Mesenchymal stem cell (in vitro differentiated cells and primary cell): Measurements from ENCODE around the gene ELFN2.
A peak's percentile ranks its signal among the peaks of the same experiment; 100 is the strongest.

ENCODE experiments used
- DNase-seq: peaks from one replicate; pipeline ENCODE4 v3.0.0-alpha.2; 2013
- H2AFZ ChIP-seq: one replicate; pipeline ENCODE4 v1.6.1; 2013; ENCODE audit warnings: low read depth, mild to moderate bottlenecking, control low read depth, inconsistent platforms, low read length, moderate library complexity
- H2AK5ac ChIP-seq: 2 replicates; pipeline ENCODE4 v1.6.1; 2013; ENCODE audit warnings: low read length, moderate library complexity, mild to moderate bottlenecking, inconsistent platforms; ENCODE audit not compliant: severe bottlenecking
- H2BK120ac ChIP-seq: one replicate; pipeline ENCODE4 v1.6.1; 2013; ENCODE audit warnings: low read depth, mild to moderate bottlenecking, inconsistent platforms, low read length, moderate library complexity
- H2BK12ac ChIP-seq, 2 experiments: one replicate each; pipeline ENCODE4 v1.6.1; 2013; ENCODE audit warnings: inconsistent platforms in 2 of 2, low read length in 2 of 2, mild to moderate bottlenecking in 2 of 2, moderate library complexity in 2 of 2, control low read depth in 1 of 2
- H2BK15ac ChIP-seq: one replicate; pipeline ENCODE4 v1.6.1; 2013; ENCODE audit warnings: mild to moderate bottlenecking, low read depth, inconsistent platforms; ENCODE audit not compliant: poor library complexity, severe bottlenecking
- H2BK5ac ChIP-seq: 2 replicates; pipeline ENCODE4 v1.6.1; 2013; ENCODE audit warnings: low read depth, mild to moderate bottlenecking, low read length, control low read depth, inconsistent platforms; ENCODE audit not compliant: poor library complexity, severe bottlenecking
- H3K14ac ChIP-seq, 2 experiments: one replicate each; pipeline ENCODE4 v1.6.1; 2013; ENCODE audit warnings: inconsistent platforms in 2 of 2, low read length in 2 of 2, control low read depth in 1 of 2, mild to moderate bottlenecking in 1 of 2, moderate library complexity in 1 of 2
- H3K18ac ChIP-seq, 2 experiments: one replicate each; pipeline ENCODE4 v1.6.1; 2013; ENCODE audit warnings: inconsistent platforms in 2 of 2, low read length in 2 of 2, control low read depth in 1 of 2, low read depth in 1 of 2, mild to moderate bottlenecking in 1 of 2
- H3K23ac ChIP-seq, 2 experiments: one replicate each; pipeline ENCODE4 v1.6.1; 2013; ENCODE audit warnings: inconsistent platforms in 2 of 2, low read length in 2 of 2, mild to moderate bottlenecking in 2 of 2, moderate library complexity in 2 of 2, control low read depth in 1 of 2
- H3K27ac ChIP-seq: 2 replicates; pipeline ENCODE4 v1.5.1; 2013; ENCODE audit warnings: mild to moderate bottlenecking, moderate library complexity, low read length, control low read depth, inconsistent platforms; ENCODE audit not compliant: poor library complexity, severe bottlenecking
- H3K27me3 ChIP-seq, 2 experiments: 2 replicates each; pipeline versions ENCODE4 v1.6.1 to v1.7.0; 2013; ENCODE audit warnings: low read length in 2 of 2, mild to moderate bottlenecking in 2 of 2, moderate library complexity in 2 of 2, control low read depth in 1 of 2, inconsistent platforms in 1 of 2; ENCODE audit not compliant: control insufficient read depth in 1 of 2, insufficient read depth in 1 of 2
- H3K36me3 ChIP-seq, 2 experiments: 2 replicates each; pipeline versions ENCODE4 v1.6.1 to v1.7.0; 2013; ENCODE audit warnings: low read length in 2 of 2, control low read depth in 1 of 2, inconsistent platforms in 1 of 2, low read depth in 1 of 2, mild to moderate bottlenecking in 1 of 2; ENCODE audit not compliant: insufficient read depth in 2 of 2, control insufficient read depth in 1 of 2
- H3K4ac ChIP-seq, 2 experiments: one replicate each; pipeline ENCODE4 v1.6.1; 2013; ENCODE audit warnings: inconsistent platforms in 2 of 2, low read length in 2 of 2, mild to moderate bottlenecking in 2 of 2, moderate library complexity in 2 of 2, control low read depth in 1 of 2, low read depth in 1 of 2
- H3K4me1 ChIP-seq: 2 replicates; pipeline ENCODE4 v1.6.1; 2013; ENCODE audit warnings: low read depth, low read length, control low read depth; ENCODE audit not compliant: control insufficient read depth, insufficient read depth
- H3K4me2 ChIP-seq: 2 replicates; pipeline ENCODE4 v1.6.1; 2013; ENCODE audit warnings: low read length, mild to moderate bottlenecking, inconsistent platforms; ENCODE audit not compliant: poor library complexity, severe bottlenecking
- H3K4me3 ChIP-seq, 2 experiments: 2 replicates each; pipeline versions ENCODE4 v1.5.1 to v1.7.0; 2013; ENCODE audit warnings: low read length in 2 of 2, mild to moderate bottlenecking in 2 of 2, control low read depth in 1 of 2, low read depth in 1 of 2; ENCODE audit not compliant: insufficient read depth in 1 of 2
- H3K79me1 ChIP-seq: replicated peaks from 2 replicates; pipeline ENCODE4 v1.6.1; 2013; ENCODE audit warnings: mild to moderate bottlenecking, control low read depth, low read length, inconsistent platforms; ENCODE audit not compliant: poor library complexity, severe bottlenecking
- H3K9ac ChIP-seq: 2 replicates; pipeline ENCODE4 v1.7.0; 2013; ENCODE audit warnings: mild to moderate bottlenecking, low read length, moderate library complexity
- H3K9me3 ChIP-seq: 2 replicates; pipeline ENCODE4 v1.7.0; 2013; ENCODE audit warnings: mild to moderate bottlenecking, low read length; ENCODE audit not compliant: control insufficient read depth
- H4K8ac ChIP-seq: one replicate; pipeline ENCODE4 v1.6.1; 2013; ENCODE audit warnings: inconsistent platforms, mild to moderate bottlenecking, low read length, moderate library complexity
- H4K91ac ChIP-seq: one replicate; pipeline ENCODE4 v1.6.1; 2013; ENCODE audit warnings: mild to moderate bottlenecking, low read length, inconsistent platforms
- WGBS: methylation state at CpG from one replicate; pipeline ENCODE4 v1.1.7; 2013; ENCODE audit warnings: mixed read lengths; 5-methylcytosine and 5-hydroxymethylcytosine counted together

Gene ELFN2

DNA sequence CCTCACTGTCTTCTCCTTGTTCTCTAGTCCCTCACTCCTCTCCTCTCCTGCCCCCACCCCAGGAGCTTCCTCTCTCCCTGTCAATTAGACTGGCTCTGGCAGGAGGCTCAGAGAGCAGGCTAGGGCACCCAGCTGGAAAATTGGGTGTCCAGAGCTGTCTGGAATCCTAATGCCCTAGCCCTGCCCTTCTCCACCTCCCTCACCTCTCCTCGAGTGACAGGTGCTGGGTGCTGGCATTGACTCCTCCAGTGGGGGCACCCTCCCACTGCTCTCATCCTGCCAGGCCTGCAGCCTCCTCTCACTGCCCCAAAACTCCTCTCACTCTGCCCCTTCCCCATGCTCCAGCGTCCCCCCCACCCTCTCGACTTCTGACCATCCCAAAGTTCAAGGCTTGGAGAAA is 76.0 kb downstream of the ELFN2 start:
- Histone ChIP-seq H3K4me2 (no peak overlapping the region), H3K4me1 (peaks cover 34% of the 10 kb centered on the region), H3K27ac (no peak overlapping the region), H4K91ac (no peak overlapping the region), H3K4ac (no peak overlapping the region), H3K18ac (no peak overlapping the region), H2BK5ac (no peak overlapping the region), H3K27me3 (peaks cover 0 to 53% of the 10 kb centered on the region in 2 experiments), H3K14ac (no peak overlapping the region), H2BK120ac (no peak overlapping the region), H3K9me3 (no peaks in the 10 kb centered on the region), H3K9ac (no peak overlapping the region), H4K8ac (no peak overlapping the region), H2BK12ac (no peak overlapping the region), H2BK15ac (no peak overlapping the region), H2AFZ (no peak overlapping the region), H2AK5ac (peak overlapping the region; percentile 53), H3K4me3 (no peak overlapping the region), H3K23ac (no peak overlapping the region), H3K36me3 (no peaks in the 10 kb centered on the region), H3K79me1 (no peaks in the 10 kb centered on the region)
- DNase-seq: no peak
- WGBS: 62% methylated on average over 3 of the region's 3 CpGs

DNA sequence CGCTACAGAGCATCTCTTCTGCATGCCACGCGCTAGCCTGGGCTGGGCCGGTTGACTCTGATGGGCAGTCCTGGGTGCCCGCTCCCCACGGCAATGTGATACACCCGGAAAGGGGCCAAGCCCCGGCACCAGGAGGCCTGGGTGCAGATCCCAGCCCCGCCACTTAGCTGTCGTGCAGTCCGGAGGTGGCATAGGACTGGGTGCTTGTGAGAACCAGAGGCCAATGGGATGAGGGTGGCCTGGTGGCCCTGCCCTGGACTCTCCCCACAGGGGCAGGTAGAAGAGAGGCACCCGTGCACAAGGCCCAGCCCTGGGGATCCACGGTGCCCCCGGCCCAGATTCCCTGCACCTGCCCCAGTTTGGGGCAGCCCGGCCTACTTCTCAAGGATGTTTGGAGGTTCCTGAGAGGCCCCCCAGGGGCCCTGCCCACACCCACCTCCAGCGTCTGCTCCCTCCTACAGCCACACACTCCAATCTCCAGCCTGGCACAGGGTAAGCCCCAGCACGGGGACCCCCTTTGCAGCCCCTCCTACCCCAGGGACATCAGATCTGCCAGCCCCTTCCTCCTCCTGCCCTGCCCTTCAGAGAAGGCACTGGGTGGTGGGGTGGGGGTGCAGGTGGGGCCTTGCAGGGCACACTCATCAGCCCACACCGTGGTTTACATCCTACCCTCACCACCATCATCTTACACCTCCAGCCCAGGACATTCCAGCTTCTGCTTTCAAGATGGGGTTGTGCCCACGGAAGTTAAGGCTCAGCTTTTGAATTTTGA is 78.0 kb downstream of the ELFN2 start:
- Histone ChIP-seq H3K9ac (no peak overlapping the region), H3K27ac (no peak overlapping the region), H4K91ac (no peak overlapping the region), H2BK5ac (no peak overlapping the region), H2AFZ (no peak overlapping the region), H3K9me3 (no peaks in the 10 kb centered on the region), H3K79me1 (no peaks in the 10 kb centered on the region), H4K8ac (no peak overlapping the region), H2BK15ac (no peak overlapping the region), H3K14ac (no peak overlapping the region), H3K4ac (no peak overlapping the region), H2AK5ac (no peak overlapping the region), H3K18ac (no peak overlapping the region), H2BK12ac (no peak overlapping the region), H3K23ac (no peak overlapping the region), H3K36me3 (no peaks in the 10 kb centered on the region), H3K4me2 (no peak overlapping the region), H3K4me3 (no peak overlapping the region), H3K27me3 (peaks cover 0 to 37% of the 10 kb centered on the region in 2 experiments), H2BK120ac (no peak overlapping the region), H3K4me1 (peaks cover 35% of the 10 kb centered on the region)
- DNase-seq: no peak
- 97% methylated on average over 16 of the region's 19 CpGs for WGBS

- H3K27me3 ChIP-seq: peaks cover 0 to 32% of the 10 kb centered on the region in 2 experiments
These were observed 80.8 kb downstream of the ELFN2 start for GRCh38 chr22:37346505-37346895.

DNA sequence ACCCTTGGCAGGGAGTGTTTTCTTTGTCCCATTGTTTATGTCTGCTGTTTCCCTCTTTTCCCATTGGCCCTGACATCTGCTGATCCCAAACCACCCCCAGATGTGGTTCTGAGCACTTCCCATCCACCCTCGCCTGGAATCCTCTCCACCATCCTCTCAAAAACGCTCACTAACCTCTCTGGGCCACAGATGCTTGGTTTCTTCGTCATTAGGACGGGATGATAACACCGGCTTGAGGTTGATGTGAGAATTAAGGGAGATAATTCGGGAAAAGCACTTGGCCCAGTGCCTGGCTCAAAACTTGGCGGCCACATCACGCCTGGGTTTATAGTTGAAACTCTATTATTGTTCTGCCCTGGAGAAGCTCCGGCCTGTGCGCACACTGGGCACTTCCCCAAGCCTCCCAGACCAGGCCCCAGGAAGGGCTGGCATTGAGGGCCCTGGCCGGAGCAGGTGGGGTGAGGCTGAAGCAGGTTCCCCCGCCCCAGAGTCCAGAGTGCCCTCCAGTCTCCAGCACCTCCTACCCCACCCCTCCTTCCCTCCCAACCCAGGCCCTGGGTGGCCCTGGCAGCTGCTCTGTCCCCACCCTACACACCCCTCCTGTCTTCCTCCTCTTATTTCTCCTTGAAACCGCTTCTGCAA is 81.3 kb downstream of the ELFN2 start:
- Histone ChIP-seq H2BK15ac (no peak overlapping the region), H4K91ac (no peak overlapping the region), H3K79me1 (no peaks in the 10 kb centered on the region), H3K9ac (peak overlapping the region; percentile 22), H3K14ac (no peak overlapping the region), H3K9me3 (no peaks in the 10 kb centered on the region), H2BK5ac (no peak overlapping the region), H4K8ac (peak overlapping the region; percentile 62), H2BK120ac (no peak overlapping the region), H3K36me3 (peaks cover 0 to 3% of the 10 kb centered on the region in 2 experiments), H2AK5ac (no peak overlapping the region), H3K4me1 (peaks cover 24% of the 10 kb centered on the region), H3K4me2 (no peak overlapping the region), H2BK12ac (peak overlapping the region in 1 of 2 experiments; percentile 85), H2AFZ (no peak overlapping the region), H3K4me3 (no peak overlapping the region), H3K23ac (no peak overlapping the region), H3K27me3 (peaks cover 0 to 35% of the 10 kb centered on the region in 2 experiments), H3K18ac (peak overlapping the region in 1 of 2 experiments; percentile 12), H3K27ac (no peak overlapping the region), H3K4ac (no peak overlapping the region)
- peak; percentile 81 for DNase-seq
- WGBS: 57% methylated on average over 12 of the region's 13 CpGs

More at GRCh38 chr22:37346505-37346895, 80.8 kb downstream of the ELFN2 start:
- DNase-seq: no peak
- no peaks in the 10 kb centered on the region for H3K36me3 ChIP-seq
- no peaks in the 10 kb centered on the region for H3K9me3 ChIP-seq
- H4K8ac ChIP-seq: peak overlapping the region; percentile 56
- H2BK120ac ChIP-seq: no peak overlapping the region
- H3K23ac ChIP-seq: no peak overlapping the region
- H3K79me1 ChIP-seq: no peaks in the 10 kb centered on the region
- H2AFZ ChIP-seq: no peak overlapping the region
- H3K9ac ChIP-seq: peak overlapping the region; percentile 22
- 93% methylated on average over 7 of the region's 7 CpGs for WGBS
- H3K27ac ChIP-seq: no peak overlapping the region
- H3K14ac ChIP-seq: peak overlapping the region in 1 of 2 experiments; percentile 9
- no peak overlapping the region for H2BK5ac ChIP-seq
- peak overlapping the region in 1 of 2 experiments; percentile 17 for H2BK12ac ChIP-seq
- H3K4me2 ChIP-seq: no peak overlapping the region
- peak overlapping the region; percentile 73 for H4K91ac ChIP-seq
- H3K4ac ChIP-seq: peak overlapping the region; percentile 24 to 35
- no peak overlapping the region for H3K4me3 ChIP-seq
- no peak overlapping the region for H2BK15ac ChIP-seq
- H3K18ac ChIP-seq: peak overlapping the region; percentile 12 to 52
- peaks cover 28% of the 10 kb centered on the region for H3K4me1 ChIP-seq
- H2AK5ac ChIP-seq: no peak overlapping the region
